Heart left ventricle (tissue), 13 donors: Measurements from ENCODE around the gene TBC1D8.

Source experiments
- POLR2A ChIP-seq, 2 donors: fragments of 450-650 bp; IDR thresholded peaks; one replicate each; pipeline ENCODE4 v1.6.1; 2017; ENCODE audit warnings: antibody characterized with exemption in 2 of 2, mild to moderate bottlenecking in 2 of 2, moderate library complexity in 2 of 2
- TF ChIP-seq, protein P1 (sequence below), 12 donors: fragments of 200-600 bp; sonication (generic) in 4 of 12; IDR thresholded peaks; one replicate each; pipeline versions ENCODE4 v1.5.0 to v1.8.0; 2018 to 2022; ENCODE audit warnings: antibody characterized with exemption in 12 of 12, mild to moderate bottlenecking in 5 of 12
- donor health status: ischemic (EF 13 %, LVEDD 7.1; RV severe dilation, severe dysfunction).
- donor health status: DM: no; HTN: yes; CAD: no.
- donor health status: DM: no; HTN: no; CAD: no.
- donor health status: ischemic (EF 25% LVEDD 6.9; RV normal size, moderate dysfunction).
- donor health status: ischemic (EF 25% LVEDD 5.7; RV mildly dilated, moderate dysfunction).
- donor health status: ischemic (EF 35%, LVEDD 5.7; RV mildly dilated, moderate dysfunction).
- donor health status: nonischemic (EF 11% LVEDD 7.7; RV severe dilation, severe dysfunction).
- donor health status: DM: yes; HTN: yes; CAD: no.
- donor health status: PGD.
- donor health status: ischemic (EF 29% LVEDD 5.4; RV normal size, mild dysfunction).
- donor health status: nonischemic (EF 23%, LVEDD 6.1; RV moderate dilation, normal function).

GRCh38 chr2:101053117-101053516, 98.1 kb downstream of the TBC1D8 start:
- TF ChIP-seq, protein P1, sequence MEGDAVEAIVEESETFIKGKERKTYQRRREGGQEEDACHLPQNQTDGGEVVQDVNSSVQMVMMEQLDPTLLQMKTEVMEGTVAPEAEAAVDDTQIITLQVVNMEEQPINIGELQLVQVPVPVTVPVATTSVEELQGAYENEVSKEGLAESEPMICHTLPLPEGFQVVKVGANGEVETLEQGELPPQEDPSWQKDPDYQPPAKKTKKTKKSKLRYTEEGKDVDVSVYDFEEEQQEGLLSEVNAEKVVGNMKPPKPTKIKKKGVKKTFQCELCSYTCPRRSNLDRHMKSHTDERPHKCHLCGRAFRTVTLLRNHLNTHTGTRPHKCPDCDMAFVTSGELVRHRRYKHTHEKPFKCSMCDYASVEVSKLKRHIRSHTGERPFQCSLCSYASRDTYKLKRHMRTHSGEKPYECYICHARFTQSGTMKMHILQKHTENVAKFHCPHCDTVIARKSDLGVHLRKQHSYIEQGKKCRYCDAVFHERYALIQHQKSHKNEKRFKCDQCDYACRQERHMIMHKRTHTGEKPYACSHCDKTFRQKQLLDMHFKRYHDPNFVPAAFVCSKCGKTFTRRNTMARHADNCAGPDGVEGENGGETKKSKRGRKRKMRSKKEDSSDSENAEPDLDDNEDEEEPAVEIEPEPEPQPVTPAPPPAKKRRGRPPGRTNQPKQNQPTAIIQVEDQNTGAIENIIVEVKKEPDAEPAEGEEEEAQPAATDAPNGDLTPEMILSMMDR (IDR thresholded peaks at IDR 0.05), result no peak
- no peak for TF ChIP-seq POLR2A (IDR thresholded peaks at IDR 0.05)
